IPS-NIHi11 (cell line): ENCODE results near the gene TUBGCP2.

ENCODE experiments used
- DNase-seq: peaks from one replicate; pipeline ENCODE4 v3.0.0; 2012; ENCODE audit warnings: mixed read lengths, low spot score

Gene TUBGCP2

DNA sequence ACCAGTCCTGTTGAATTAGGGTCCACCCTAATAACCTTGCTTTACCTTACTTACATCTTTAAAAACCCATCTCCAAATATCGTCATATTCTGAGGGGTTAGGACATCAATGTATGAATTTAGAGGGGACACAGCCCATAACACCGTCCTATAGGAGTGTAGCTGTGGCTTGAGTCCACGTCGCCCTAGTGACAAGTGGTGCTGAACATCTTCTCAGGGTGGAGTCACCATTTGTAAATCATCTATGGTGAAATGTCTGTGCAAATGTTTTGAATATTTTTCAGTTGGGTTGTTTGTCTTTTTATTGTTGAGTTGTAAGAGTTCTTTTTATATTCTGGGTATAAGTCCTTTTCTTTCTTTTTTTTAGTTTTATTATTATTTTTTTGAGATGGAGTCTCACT is 33.3 kb upstream of the TUBGCP2 start:
- DNase-seq, result no peak

GRCh38 chr10:133339708-133340380 is 31.2 kb upstream of the TUBGCP2 start:
- no peak for DNase-seq

GRCh38 chr10:133338080-133339071 is 29.7 kb upstream of the TUBGCP2 start:
- no peak for DNase-seq

GRCh38 chr10:133337370-133337725 is 28.7 kb upstream of the TUBGCP2 start:
- no peak for DNase-seq

- DNase-seq, result peak; percentile 86
These were observed 28.1 kb upstream of the TUBGCP2 start, which contains the start of gene CALY for GRCh38 chr10:133336577-133337369. Gene CALY, minus strand, starts transcription at chr10:133336896. Its CDS starts 7,907 bp downstream, at chr10:133328989.

DNA sequence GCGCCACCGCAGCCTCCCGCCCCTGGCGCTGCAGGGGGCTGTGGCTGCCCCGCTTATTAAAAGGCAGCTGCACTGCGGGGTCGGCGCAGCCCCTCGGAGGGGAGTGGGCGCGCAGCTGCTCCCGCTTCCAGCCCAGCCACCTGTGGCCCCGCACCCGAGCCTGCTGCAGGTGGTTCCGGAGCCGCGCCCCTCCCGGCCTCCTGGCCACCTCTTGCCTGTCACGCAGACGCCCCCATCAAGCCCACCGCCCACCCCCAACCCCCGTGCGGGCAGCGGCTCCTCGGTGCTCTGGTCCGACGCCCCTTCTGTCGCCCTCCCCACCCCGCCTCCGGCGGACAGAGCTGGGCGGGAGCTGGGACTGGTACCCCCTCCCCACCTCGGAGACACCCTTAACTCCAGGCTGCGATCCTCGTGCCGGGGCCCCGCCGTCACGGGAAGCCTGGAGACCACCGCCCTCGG is 27.5 kb upstream of the TUBGCP2 start:
- DNase-seq, result peak; percentile 45

GRCh38 chr10:133335246-133336117 is 26.8 kb upstream of the TUBGCP2 start:
- peak; percentile 83 for DNase-seq

DNA sequence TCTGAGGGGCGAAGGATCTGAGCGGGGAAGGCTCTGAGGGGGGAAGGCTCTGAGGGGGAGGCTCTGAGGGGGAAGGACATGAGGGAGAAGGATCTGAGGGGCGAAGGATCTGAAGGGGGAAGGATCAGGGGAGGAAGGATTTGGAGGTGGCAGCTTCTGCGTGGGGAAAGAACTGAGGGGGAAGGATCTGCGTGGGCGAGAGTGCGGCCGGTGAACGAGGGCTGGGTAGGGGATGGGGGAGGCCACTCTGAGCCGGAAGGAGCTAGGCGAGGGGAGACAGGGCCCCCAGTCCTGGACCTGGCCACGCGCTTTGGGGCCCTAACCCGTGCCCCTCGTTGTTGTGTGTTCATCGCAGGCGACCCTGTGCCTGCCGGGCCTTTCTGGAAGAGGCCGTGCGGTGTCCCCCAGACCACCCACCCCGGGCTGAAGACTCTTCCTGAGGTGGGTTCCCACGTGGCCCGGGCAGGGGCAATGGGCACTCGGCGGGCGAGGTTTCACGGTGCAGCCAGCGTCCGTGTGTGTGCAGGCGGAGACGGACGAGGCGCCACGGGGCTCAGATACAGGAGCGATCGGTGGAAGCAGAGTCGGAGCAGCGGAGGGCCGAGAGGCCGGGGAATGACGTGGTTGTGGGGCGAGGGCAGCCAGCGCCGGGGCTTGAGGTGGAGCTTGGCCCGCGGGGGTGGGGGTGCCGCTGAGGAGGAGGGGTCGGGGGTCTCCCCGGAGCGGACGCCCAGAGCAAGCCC is 26.0 kb upstream of the TUBGCP2 start:
- DNase-seq, result peak; percentile 70

DNA sequence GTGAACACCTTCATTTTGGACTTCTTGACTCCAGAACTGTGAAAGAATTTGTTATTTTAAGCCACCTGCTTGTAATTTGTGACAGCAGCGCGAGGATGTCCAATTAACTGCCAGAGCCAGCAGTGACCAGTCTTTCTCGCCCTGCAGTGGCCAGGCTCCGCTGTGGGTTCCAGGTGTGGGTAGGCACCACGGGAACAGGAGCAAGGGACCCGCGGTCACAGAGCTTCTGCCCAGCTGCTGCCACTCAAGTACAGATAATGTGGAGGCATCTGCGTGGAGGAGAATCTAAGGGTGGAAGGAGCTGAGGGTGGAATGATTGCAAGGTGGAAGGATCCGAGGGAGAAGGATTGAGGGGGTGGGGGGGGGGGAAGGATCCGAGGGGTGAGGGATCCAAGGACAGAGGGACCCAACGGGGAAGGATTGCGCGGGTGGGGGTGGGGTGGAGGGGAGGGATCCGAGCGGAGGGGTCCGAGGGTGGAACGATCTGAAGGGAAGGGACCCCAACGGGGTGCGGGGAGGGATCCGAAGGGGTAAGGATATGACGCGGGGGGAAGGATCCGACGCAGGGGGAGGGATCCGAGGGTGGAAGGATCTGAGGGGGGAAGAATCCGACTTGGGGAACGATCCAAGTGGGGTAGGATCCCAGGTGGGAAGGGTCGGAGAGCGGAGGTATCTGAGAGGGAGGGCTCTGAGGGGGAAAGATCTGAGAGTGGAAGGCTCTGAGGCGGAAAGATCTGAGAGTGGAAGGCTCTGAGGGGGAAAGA is 24.4 kb upstream of the TUBGCP2 start:
- no peak for DNase-seq

- DNase-seq, result peak; percentile 86
These were observed 21.0 kb upstream of the TUBGCP2 start for GRCh38 chr10:133329491-133330202.

DNA sequence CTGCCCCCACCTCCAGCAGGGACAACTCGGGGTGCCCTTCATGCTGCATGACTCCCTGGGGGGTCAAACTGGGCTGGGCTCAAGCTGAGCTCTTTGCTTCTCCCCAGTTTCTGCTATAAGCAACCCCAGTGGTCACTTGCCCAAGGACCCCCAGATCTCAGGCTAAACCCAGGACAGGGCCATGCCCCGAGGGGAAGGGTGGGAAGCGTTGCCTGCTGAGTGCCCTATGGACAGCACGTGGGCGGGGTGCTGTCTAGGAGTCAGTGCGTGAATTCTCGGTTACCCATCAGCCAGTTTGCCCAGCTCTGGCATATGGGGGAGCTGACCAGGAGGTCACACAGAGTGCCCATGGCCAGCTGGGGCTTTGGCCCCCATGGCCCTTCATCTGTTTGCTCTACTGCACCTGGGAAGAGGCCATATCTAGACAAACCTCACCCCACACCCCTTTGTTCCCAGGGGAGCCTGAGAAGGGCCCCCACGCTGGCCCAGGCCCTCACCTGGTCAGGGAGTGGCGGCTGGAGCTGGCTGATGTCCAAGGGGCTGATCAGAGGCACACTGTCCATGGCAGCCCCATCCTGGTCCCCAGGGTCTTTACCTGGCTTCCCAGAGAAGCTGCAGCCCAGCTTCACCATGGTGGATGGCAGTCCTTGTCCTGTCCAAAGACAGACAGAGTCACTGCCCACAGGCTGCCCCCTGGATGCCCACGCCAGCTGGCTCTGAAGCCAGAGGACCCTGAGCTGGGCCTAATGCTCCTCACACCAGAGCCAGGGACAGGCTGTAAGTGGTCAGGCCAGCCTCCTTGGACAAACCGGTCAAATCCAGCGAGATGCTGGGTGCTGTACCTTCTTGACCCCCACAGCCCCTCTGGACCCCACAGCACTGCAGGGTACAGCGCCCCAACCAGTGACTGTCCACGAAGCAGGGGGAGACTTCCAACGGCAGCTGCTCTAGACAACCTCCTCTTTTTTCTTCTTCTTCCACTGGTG is 20.0 kb upstream of the TUBGCP2 start:
- no peak for DNase-seq

GRCh38 chr10:133327651-133328357 is 19.1 kb upstream of the TUBGCP2 start:
- no peak for DNase-seq

DNA sequence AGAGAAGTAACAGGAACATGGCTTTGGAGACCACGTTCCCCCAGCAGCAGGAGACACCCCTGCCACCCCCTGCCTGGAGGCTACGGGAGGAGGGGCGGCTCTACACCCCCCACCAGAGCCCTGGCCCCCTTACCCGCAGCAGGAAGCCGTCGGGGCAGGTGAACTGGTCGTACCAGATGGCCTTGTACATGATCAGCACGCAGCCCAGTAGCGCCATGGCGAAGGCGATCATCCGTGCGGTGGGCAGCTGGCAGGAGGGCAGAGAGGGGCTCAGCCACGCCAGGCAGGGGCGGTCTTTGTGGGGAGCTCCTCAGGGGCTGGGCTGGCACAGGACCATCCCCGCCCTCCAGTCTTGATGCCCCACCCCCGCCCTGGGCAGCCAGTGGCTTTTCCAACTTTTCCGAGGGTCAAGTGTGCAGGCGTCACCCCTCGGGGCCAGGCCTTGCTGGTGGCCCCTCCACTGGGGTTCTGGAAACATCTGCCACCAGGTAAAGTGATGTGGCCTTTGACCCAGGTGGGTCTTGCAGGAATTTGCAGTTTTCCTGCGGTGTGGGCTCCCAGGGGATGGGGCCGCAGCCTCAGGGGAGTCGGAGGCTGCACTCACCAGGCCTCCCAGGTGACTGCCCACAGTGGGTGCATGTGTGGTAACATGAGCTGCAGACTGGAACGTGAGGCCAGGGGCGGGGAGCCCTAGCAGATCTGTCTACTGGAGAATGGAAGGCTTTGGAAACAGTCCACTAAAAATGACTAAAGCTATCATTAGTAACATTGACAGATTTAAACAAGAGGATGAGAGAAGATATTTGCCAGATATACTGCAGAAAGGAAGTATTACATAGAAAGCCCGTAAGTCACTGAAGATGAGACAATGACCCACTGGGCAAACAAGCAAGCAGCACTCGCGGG is 18.3 kb upstream of the TUBGCP2 start:
- DNase-seq, result no peak

GRCh38 chr10:133326223-133326551 is 17.5 kb upstream of the TUBGCP2 start:
- no peak for DNase-seq

- peak; percentile 43 for DNase-seq
These were observed 17.0 kb upstream of the TUBGCP2 start for GRCh38 chr10:133325440-133326222.
